ENCODE data around the gene RPL41.

Gene RPL41

GRCh38 chr12:56127888-56128669, 11.6 kb downstream of the RPL41 start, which contains the start of gene ESYT1:
TSS of gene ESYT1 (plus strand) at chr12:56128267. CDS start at chr12:56128320, 53 bp downstream.
- DNase-seq (ENCODE audit: low spot score) = peak; percentile 99

- no peak for DNase-seq (ENCODE audit: low spot score)
These were observed 12.3 kb downstream of the RPL41 start for GRCh38 chr12:56128670-56129205.

- no peak for DNase-seq (ENCODE audit: low spot score)
These were observed 12.9 kb downstream of the RPL41 start for GRCh38 chr12:56129206-56129941.

GRCh38 chr12:56129942-56130495, 13.6 kb downstream of the RPL41 start:
- no peak for DNase-seq (ENCODE audit: low spot score)

GRCh38 chr12:56130876-56131275, 14.4 kb downstream of the RPL41 start:
- DNase-seq (ENCODE audit: low spot score) = no peak

- no peak for DNase-seq (ENCODE audit: low spot score)
These were observed 18.5 kb downstream of the RPL41 start for GRCh38 chr12:56134897-56135296.

- no peak for DNase-seq (ENCODE audit: low spot score)
These were observed 21.6 kb downstream of the RPL41 start for GRCh38 chr12:56137853-56138571.

GRCh38 chr12:56141946-56142784, 25.7 kb downstream of the RPL41 start:
- no peak for DNase-seq (ENCODE audit: low spot score)

- no peak for DNase-seq (ENCODE audit: low spot score)
These were observed 26.8 kb downstream of the RPL41 start for GRCh38 chr12:56143217-56143616.

- DNase-seq (ENCODE audit: low spot score) = no peak
These were observed 27.4 kb downstream of the RPL41 start for GRCh38 chr12:56143870-56144269.

GRCh38 chr12:56145217-56145616, 28.8 kb downstream of the RPL41 start:
- no peak for DNase-seq (ENCODE audit: low spot score)

GRCh38 chr12:56146492-56147460, 30.3 kb downstream of the RPL41 start:
- no peak for DNase-seq (ENCODE audit: low spot score)

- no peak for DNase-seq (ENCODE audit: low spot score)
These were observed 34.1 kb downstream of the RPL41 start for GRCh38 chr12:56150563-56150962.

GRCh38 chr12:56151672-56152131, 35.3 kb downstream of the RPL41 start:
- DNase-seq (ENCODE audit: low spot score) = no peak

- DNase-seq (ENCODE audit: low spot score) = peak; percentile 82
These were observed 35.8 kb downstream of the RPL41 start, which contains the start of gene MYL6B for GRCh38 chr12:56152132-56152755. TSS of gene MYL6B (plus strand) at chr12:56152587. CDS start at chr12:56153919, 1,332 bp downstream.

- DNase-seq (ENCODE audit: low spot score) = no peak
These were observed 36.6 kb downstream of the RPL41 start for GRCh38 chr12:56152756-56153677.

- DNase-seq (ENCODE audit: low spot score) = no peak
These were observed 37.2 kb downstream of the RPL41 start for GRCh38 chr12:56153678-56154065.

- DNase-seq (ENCODE audit: low spot score) = no peak
These were observed 37.9 kb downstream of the RPL41 start for GRCh38 chr12:56154246-56154771.
